Parathyroid adenoma (tissue), 2 donors: ENCODE results near the gene DYNLL2.
"Not testable (repeated sequence)": the region's sequence is repeated elsewhere in the genome, so short reads cannot be mapped to it uniquely, and the experiment has no call there.

ENCODE experiments used
- H2AFZ ChIP-seq: fragments of 300-600 bp; sonication (generic); one replicate; pipeline ENCODE4 v1.7.0; 2017; ENCODE audit warnings: antibody characterized with exemption, mild to moderate bottlenecking
- H3K27ac ChIP-seq: fragments of 300-600 bp; sonication (generic); one replicate; pipeline ENCODE4 v1.7.0; 2017
- H3K27me3 ChIP-seq: fragments of 300-600 bp; sonication (generic); one replicate; pipeline ENCODE4 v1.7.0; 2017; ENCODE audit warnings: low read length; ENCODE audit not compliant: control insufficient read depth, insufficient read depth
- H3K36me3 ChIP-seq: fragments of 300-600 bp; sonication (generic); one replicate; pipeline ENCODE4 v1.7.0; 2017; ENCODE audit warnings: low read length; ENCODE audit not compliant: control insufficient read depth, insufficient read depth
- H3K4me1 ChIP-seq: fragments of 300-600 bp; sonication (generic); one replicate; pipeline ENCODE4 v1.7.0; 2017; ENCODE audit warnings: control low read depth
- H3K4me2 ChIP-seq: fragments of 300-600 bp; sonication (generic); one replicate; pipeline ENCODE4 v1.7.0; 2017; ENCODE audit warnings: low read length
- H3K4me3 ChIP-seq: fragments of 300-600 bp; sonication (generic); one replicate; pipeline ENCODE4 v1.7.0; 2017; ENCODE audit warnings: low read depth, low read length
- H3K79me2 ChIP-seq: fragments of 300-600 bp; sonication (generic); one replicate; pipeline ENCODE4 v1.7.0; 2017; ENCODE audit warnings: control low read depth
- H3K9ac ChIP-seq: fragments of 300-600 bp; sonication (generic); one replicate; pipeline ENCODE4 v1.7.0; 2017; ENCODE audit warnings: mild to moderate bottlenecking
- H3K9me3 ChIP-seq: fragments of 300-600 bp; sonication (generic); one replicate; pipeline ENCODE4 v1.7.0; 2017; ENCODE audit warnings: low read length; ENCODE audit not compliant: control insufficient read depth
- TF ChIP-seq, protein P1 (sequence below): fragments of 300-600 bp; sonication (generic); IDR thresholded peaks from one replicate; pipeline ENCODE4 v1.7.0; 2017; ENCODE audit warnings: antibody characterized with exemption, mild to moderate bottlenecking
- donor health status: primary hyperparathyroidism.

The DYNLL2 gene

DNA sequence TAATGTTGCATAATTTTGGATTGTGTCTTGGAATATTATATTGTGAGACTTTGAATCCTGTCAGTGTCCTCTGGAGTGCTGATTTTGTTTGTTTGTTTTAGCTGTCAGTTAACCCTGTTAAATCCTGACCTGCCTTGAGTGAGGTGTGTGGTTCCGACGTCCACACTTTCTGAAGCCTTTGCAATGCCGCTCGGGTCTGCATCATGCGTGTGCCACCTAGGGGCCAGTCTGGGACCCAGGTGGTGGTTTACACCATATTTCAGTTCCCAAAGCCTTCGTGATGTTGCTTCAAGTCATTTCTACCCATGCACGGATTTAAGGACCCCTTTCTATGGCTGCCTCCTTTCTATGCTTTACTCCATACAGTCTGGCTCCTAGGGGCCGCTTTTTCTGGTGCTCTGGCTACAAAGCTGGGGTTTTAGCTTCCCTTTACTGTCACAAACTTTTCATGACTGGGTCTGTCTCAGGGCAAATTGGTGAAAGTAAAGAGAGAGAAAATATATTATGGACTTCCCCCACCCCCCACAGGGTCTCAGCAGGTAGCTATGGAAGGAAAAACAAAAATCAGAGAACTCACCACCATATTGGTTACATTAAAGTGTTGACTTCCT, 53.6 kb downstream of the DYNLL2 start:
- Histone ChIP-seq H3K4me2 (no peak overlapping the region), H2AFZ (no peak overlapping the region), H3K27me3 (no peaks in the 10 kb centered on the region), H3K79me2 (no peaks in the 10 kb centered on the region), H3K4me3 (no peak overlapping the region), H3K4me1 (no peaks in the 10 kb centered on the region), H3K9me3 (no peaks in the 10 kb centered on the region), H3K27ac (no peak overlapping the region), H3K9ac (no peak overlapping the region), H3K36me3 (no peaks in the 10 kb centered on the region)
- TF ChIP-seq, protein P1, sequence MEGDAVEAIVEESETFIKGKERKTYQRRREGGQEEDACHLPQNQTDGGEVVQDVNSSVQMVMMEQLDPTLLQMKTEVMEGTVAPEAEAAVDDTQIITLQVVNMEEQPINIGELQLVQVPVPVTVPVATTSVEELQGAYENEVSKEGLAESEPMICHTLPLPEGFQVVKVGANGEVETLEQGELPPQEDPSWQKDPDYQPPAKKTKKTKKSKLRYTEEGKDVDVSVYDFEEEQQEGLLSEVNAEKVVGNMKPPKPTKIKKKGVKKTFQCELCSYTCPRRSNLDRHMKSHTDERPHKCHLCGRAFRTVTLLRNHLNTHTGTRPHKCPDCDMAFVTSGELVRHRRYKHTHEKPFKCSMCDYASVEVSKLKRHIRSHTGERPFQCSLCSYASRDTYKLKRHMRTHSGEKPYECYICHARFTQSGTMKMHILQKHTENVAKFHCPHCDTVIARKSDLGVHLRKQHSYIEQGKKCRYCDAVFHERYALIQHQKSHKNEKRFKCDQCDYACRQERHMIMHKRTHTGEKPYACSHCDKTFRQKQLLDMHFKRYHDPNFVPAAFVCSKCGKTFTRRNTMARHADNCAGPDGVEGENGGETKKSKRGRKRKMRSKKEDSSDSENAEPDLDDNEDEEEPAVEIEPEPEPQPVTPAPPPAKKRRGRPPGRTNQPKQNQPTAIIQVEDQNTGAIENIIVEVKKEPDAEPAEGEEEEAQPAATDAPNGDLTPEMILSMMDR = peak; percentile 28

DNA sequence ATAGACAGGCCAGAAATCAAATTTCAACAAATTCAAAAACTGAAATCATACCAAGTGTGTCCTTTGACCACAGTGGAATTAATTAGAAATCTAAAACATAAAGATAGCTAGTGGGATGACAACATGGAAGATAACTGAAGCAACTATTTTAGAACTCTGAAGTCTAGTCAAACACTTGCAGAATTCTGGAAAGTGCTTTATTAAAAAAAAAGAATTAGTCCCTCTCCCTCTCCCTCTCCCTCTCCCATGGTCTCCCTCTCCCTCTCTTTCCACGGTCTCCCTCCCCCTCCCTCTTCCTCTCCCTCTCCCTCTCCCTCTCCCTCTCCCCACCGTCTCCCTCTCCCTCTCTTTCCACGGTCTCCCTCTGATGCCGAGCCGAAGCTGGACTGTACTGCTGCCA, 58.3 kb downstream of the DYNLL2 start:
- TF ChIP-seq, protein P1 = no peak
- no peaks in the 10 kb centered on the region for H3K4me1 ChIP-seq
- no peak overlapping the region for H3K4me3 ChIP-seq
- no peak overlapping the region for H2AFZ ChIP-seq
- H3K9ac ChIP-seq = no peak overlapping the region
- H3K79me2 ChIP-seq = no peaks in the 10 kb centered on the region
- H3K9me3 ChIP-seq = peaks cover 10% of the 10 kb centered on the region
- H3K27me3 ChIP-seq = no peaks in the 10 kb centered on the region
- H3K27ac ChIP-seq = no peak overlapping the region
- H3K4me2 ChIP-seq = no peak overlapping the region
- no peaks in the 10 kb centered on the region for H3K36me3 ChIP-seq

DNA sequence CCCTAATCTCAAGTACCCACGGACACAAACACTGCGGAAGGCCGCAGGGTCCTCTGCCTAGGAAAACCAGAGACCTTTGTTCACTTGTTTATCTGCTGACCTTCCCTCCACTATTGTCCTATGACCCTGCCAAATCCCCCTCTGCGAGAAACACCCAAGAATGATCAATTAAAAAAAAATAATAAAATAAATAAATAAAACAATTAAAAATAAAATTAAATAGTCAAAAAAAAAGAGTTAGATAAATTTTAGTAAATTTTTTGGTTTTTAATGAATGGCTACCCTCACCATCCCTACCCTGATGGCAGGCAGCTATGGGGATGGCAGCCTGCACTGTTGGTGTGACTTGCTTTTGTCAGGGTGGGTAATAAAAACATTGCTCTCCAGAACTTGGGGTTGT, 60.1 kb downstream of the DYNLL2 start:
- not testable (repeated sequence) for H2AFZ ChIP-seq, H3K36me3 ChIP-seq, H3K9me3 ChIP-seq, H3K4me1 ChIP-seq, H3K79me2 ChIP-seq, H3K9ac ChIP-seq, H3K4me2 ChIP-seq, H3K4me3 ChIP-seq, H3K27ac ChIP-seq, H3K27me3 ChIP-seq

DNA sequence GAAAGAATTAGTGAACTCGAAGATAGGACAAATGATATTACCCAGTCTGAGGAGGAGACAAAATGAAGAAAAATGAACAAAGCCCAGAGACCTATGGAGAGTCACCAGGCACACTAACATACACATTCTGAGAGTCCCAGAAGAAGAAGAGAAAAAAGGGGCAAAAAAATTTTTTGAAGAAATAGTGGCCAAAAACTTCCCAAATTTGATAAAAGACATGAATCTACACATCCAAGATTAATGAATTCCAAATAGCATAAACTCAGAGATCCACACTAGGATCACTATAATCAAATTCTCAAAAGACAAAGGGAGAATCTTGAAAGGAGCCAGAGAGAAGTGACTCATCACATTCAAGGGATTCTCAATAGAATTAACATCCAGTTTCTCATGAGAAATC, 61.6 kb downstream of the DYNLL2 start:
- Histone ChIP-seq H3K9ac (no peak overlapping the region), H3K4me3 (no peak overlapping the region), H3K4me1 (no peaks in the 10 kb centered on the region), H3K27ac (no peak overlapping the region), H3K4me2 (no peak overlapping the region), H3K36me3 (no peaks in the 10 kb centered on the region), H2AFZ (no peak overlapping the region), H3K79me2 (no peaks in the 10 kb centered on the region), H3K9me3 (peaks cover 10% of the 10 kb centered on the region), H3K27me3 (no peaks in the 10 kb centered on the region)
- TF ChIP-seq, protein P1 = no peak
